GM21717 (cell line): ENCODE results near the gene ZNF81.
"Not testable (repeated sequence)": the region's sequence is repeated elsewhere in the genome, so short reads cannot be mapped to it uniquely, and the experiment has no call there.

Source experiments
- ATAC-seq: cut with Tn5 transposase; IDR thresholded peaks from one replicate; pipeline ENCODE4 v1.9.1; 2021; ENCODE audit warnings: mild to moderate bottlenecking, moderate library complexity; ENCODE audit not compliant: unreplicated experiment

ZNF81 gene

DNA sequence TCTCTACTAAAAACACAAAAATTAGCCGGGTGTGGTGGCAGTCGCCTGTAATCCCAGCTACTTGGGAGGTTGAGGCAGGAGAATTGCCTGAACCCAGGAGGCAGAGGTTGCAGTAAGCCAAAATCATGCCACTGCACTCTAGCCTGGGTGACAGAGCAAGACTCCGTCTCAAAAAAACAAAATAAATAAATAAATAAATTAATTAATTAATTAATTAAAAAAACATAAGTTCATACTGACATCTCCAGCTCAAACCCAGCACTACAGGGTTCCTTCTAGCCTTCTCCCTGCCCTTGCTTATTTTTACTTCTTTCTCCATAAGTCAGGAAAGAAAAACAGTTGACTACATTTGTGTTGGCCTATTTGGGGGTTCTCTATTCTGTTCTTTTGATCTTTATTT lies 95.3 kb downstream of the ZNF81 start:
- ATAC-seq: not testable (repeated sequence)

- ATAC-seq: no peak
Observed at GRCh38 chrX:47933946-47934345, 97.2 kb downstream of the ZNF81 start.

GRCh38 chrX:47936224-47936939 lies 99.7 kb downstream of the ZNF81 start:
- no peak for ATAC-seq

GRCh38 chrX:47936940-47937317 lies 100.2 kb downstream of the ZNF81 start:
- no peak for ATAC-seq

DNA sequence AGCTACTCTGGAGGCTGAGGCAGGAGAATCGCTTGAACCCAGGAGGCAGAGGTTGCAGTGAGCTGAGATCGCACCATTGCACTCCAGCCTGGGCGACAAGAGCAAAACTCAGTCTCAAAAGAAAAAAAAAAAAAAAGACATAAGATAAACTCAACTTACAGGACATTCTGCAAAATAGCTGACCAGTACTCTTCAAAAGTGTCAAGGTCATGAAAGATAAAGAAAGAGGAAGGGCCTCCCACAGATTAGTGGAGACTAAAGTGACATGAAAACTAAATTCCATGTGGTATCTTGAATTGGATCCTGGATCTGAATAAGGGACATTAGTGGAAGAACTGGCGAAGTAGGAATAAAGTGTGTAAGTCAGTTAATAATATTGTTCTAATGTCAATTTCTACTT lies 103.7 kb downstream of the ZNF81 start:
- no peak for ATAC-seq

- ATAC-seq: no peak
Observed at GRCh38 chrX:47941423-47941822, 104.7 kb downstream of the ZNF81 start.

DNA sequence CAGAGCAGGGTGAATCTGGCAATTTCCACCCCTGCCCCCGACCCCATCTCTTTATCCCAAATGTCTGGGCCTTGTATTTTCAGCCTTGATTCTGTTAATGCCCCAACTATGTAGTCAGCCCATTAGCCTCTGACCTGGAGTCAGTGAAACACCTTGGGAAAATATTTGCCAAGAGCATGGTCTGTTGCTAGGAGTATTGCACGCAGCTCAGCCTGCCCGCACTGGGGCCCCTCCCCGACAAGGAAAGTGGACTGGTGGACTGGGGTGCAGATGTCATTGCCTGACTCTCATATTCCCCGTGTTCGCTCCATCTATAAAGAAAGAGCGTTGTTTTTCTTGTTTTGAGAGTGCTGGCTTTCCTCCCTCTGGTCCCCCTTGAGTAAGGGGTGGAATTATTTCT lies 118.6 kb downstream of the ZNF81 start:
- not testable (repeated sequence) for ATAC-seq

- no peak for ATAC-seq
Observed at GRCh38 chrX:47956016-47956415, 119.3 kb downstream of the ZNF81 start.

- ATAC-seq: not testable (repeated sequence)
Observed at GRCh38 chrX:47958206-47958605, 121.5 kb downstream of the ZNF81 start.

- ATAC-seq: no peak
Observed at GRCh38 chrX:47958761-47959342, 122.2 kb downstream of the ZNF81 start.

GRCh38 chrX:47960406-47960805 lies 123.7 kb downstream of the ZNF81 start:
- no peak for ATAC-seq

DNA sequence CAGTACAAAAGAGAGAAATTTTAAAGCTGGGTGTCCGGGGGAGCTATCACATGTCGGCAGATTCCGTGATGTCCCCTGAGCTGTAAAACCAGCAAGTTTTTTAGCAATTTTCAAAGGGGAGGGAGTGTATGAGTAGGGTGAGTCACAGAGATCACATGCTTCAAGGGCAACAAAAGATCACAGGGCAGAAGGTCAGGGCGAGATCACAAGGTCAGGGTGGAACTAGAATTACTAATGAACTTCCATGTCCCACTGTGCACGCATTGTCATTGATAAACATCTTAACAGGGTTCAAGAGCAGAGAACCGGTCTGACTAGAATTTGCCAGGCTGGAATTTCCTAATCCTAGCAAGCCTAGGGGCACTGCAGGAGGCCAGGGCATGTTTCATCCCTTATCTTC lies 125.1 kb downstream of the ZNF81 start:
- not testable (repeated sequence) for ATAC-seq

- not testable (repeated sequence) for ATAC-seq
Observed at GRCh38 chrX:47965526-47965925, 128.8 kb downstream of the ZNF81 start.
